GM23338 (cell line): Measurements from ENCODE around the gene MEGF6. TPM values are rescaled to one million over a fixed set of nuclear protein-coding genes. Genes with fewer than 3 reads are reported as not detected.

Source experiments
- ATAC-seq: fragments of 200-7000 bp; cut with Tn5 transposase; 3 replicates; pipeline ENCODE4 v1.9.1; 2020
- DNase-seq: peaks from one replicate; pipeline ENCODE4 v3.0.0-alpha.2; 2015; ENCODE audit warnings: low spot score
- H2AFZ ChIP-seq: fragments of 200-600 bp; sonication (generic); 2 replicates; pipeline ENCODE4 v1.8.0; 2016; ENCODE audit warnings: antibody characterized with exemption, mild to moderate bottlenecking, moderate library complexity
- H3F3A ChIP-seq: fragments of 200-600 bp; sonication (generic); replicated peaks from 2 replicates; pipeline ENCODE4 v1.8.0; 2017; ENCODE audit warnings: antibody characterized with exemption, mixed run types, low read depth
- H3K27ac ChIP-seq: fragments of 200-600 bp; sonication (generic); 2 replicates; pipeline ENCODE4 v1.6.1; 2016; ENCODE audit warnings: low read depth
- H3K27me3 ChIP-seq: fragments of 200-600 bp; sonication (generic); 2 replicates; pipeline ENCODE4 v1.8.0; 2016; ENCODE audit warnings: mild to moderate bottlenecking, mixed run types, moderate library complexity; ENCODE audit not compliant: insufficient read depth
- H3K36me3 ChIP-seq: fragments of 200-600 bp; sonication (generic); 2 replicates; pipeline ENCODE4 v1.8.0; 2016; ENCODE audit warnings: mild to moderate bottlenecking; ENCODE audit not compliant: insufficient read depth
- H3K4me1 ChIP-seq: fragments of 200-600 bp; sonication (generic); 2 replicates; pipeline ENCODE4 v1.8.0; 2016; ENCODE audit warnings: mild to moderate bottlenecking, moderate library complexity; ENCODE audit not compliant: insufficient read depth
- H3K4me2 ChIP-seq: fragments of 200-600 bp; sonication (generic); 2 replicates; pipeline ENCODE4 v1.7.1; 2017; ENCODE audit warnings: mixed run types
- H3K4me3 ChIP-seq: fragments of 200-600 bp; sonication (generic); 2 replicates; pipeline ENCODE4 v1.6.1; 2016; ENCODE audit warnings: mixed run types
- H3K79me2 ChIP-seq: fragments of 200-600 bp; sonication (generic); replicated peaks from 2 replicates; pipeline ENCODE4 v1.8.0; 2017; ENCODE audit warnings: mild to moderate bottlenecking; ENCODE audit not compliant: insufficient read depth
- H3K9me2 ChIP-seq: fragments of 200-600 bp; sonication (generic); 2 replicates; pipeline ENCODE4 v1.8.0; 2017; ENCODE audit not compliant: insufficient read depth
- H4K20me1 ChIP-seq: fragments of 200-600 bp; sonication (generic); replicated peaks from 2 replicates; pipeline ENCODE4 v1.8.0; 2017; ENCODE audit warnings: mild to moderate bottlenecking; ENCODE audit not compliant: insufficient read depth
- H3K27ac Mint-ChIP-seq: 2 replicates; pipeline ENCODE4 v1.8.0; 2020; ENCODE audit warnings: inconsistent platforms, mild to moderate bottlenecking, moderate library complexity, mixed read lengths
- H3K27me3 Mint-ChIP-seq: 3 replicates; pipeline ENCODE4 v1.8.0; 2022; ENCODE audit warnings: low read depth, mild to moderate bottlenecking, moderate library complexity, mixed read lengths, inconsistent platforms; ENCODE audit not compliant: insufficient read depth, poor library complexity
- H3K36me3 Mint-ChIP-seq: 3 replicates; pipeline ENCODE4 v1.8.0; 2021; ENCODE audit warnings: low read depth, mild to moderate bottlenecking, inconsistent platforms, moderate library complexity, mixed read lengths
- H3K4me1 Mint-ChIP-seq: 3 replicates; pipeline ENCODE4 v1.8.0; 2020; ENCODE audit warnings: mild to moderate bottlenecking, inconsistent platforms, mixed read lengths
- H3K4me3 Mint-ChIP-seq: 3 replicates; pipeline ENCODE4 v1.8.0; 2021; ENCODE audit warnings: moderate library complexity, mild to moderate bottlenecking, inconsistent platforms, mixed read lengths
- H3K9me3 Mint-ChIP-seq: 3 replicates; pipeline ENCODE4 v1.8.0; 2020; ENCODE audit warnings: moderate library complexity, mild to moderate bottlenecking, inconsistent platforms, mixed read lengths
- CREB1 ChIP-seq: fragments of 250-450 bp; sonication (Bioruptor Pico); IDR thresholded peaks from 2 replicates; pipeline ENCODE4 v1.5.0; 2020; ENCODE audit warnings: low read depth, mild to moderate bottlenecking, moderate library complexity
- CTCF ChIP-seq, 2 experiments: fragments of 200-600 bp in 1 of 2; sonication (generic) in 1 of 2; conservative IDR thresholded peaks; 2 replicates each; pipeline versions ENCODE4 v1.5.1 to v1.6.1; 2016 to 2017; ENCODE audit warnings: antibody characterized with exemption in 2 of 2, low read depth in 2 of 2, mild to moderate bottlenecking in 2 of 2, moderate library complexity in 1 of 2
- EZH2 ChIP-seq: fragments of 200-600 bp; sonication (generic); IDR thresholded peaks from one replicate; pipeline ENCODE4 v1.8.0; 2017; ENCODE audit warnings: antibody characterized with exemption, mild to moderate bottlenecking, low read depth; ENCODE audit not compliant: unreplicated experiment
- POLR2AphosphoS5 ChIP-seq: IDR thresholded peaks from 2 replicates; pipeline ENCODE4 v1.6.1; 2016; ENCODE audit warnings: antibody characterized with exemption, low read depth
- REST ChIP-seq: IDR thresholded peaks from one replicate; pipeline ENCODE4 v1.6.1; 2018; ENCODE audit warnings: antibody characterized with exemption; ENCODE audit not compliant: unreplicated experiment
- STAT1 ChIP-seq: IDR thresholded peaks from one replicate; pipeline ENCODE4 v1.6.1; 2016; ENCODE audit warnings: antibody characterized with exemption; ENCODE audit not compliant: unreplicated experiment
- ZNF331 ChIP-seq: fragments of 250-450 bp; sonication (Bioruptor Pico); IDR thresholded peaks from 2 replicates; pipeline ENCODE4 v1.5.0; 2020; ENCODE audit warnings: low read depth, mild to moderate bottlenecking, moderate library complexity
- polyA plus RNA-seq: library from polyadenylated mRNA; unstranded; fragments of >200 nt; fragmentation: Nextera tagmentation; extraction: Ambion mirVana; gene quantifications from 2 replicates; pipeline ENCODE4 v1.2.1, GENCODE V29; 2016
- total RNA-seq: library from RNA; depleted of rRNA; stranded (reverse); fragments of >200 nt; shearing (Covaris generic); gene quantifications from 2 replicates; pipeline ENCODE4 v1.2.3, GENCODE V29; 2014

MEGF6 gene
- total and polyA plus RNA-seq, 2 experiments from 2014 or later: 4.0 to 21.4 TPM

- peak overlapping the region; percentile 82 for H3K4me3 Mint-ChIP-seq
- peaks cover 24% of the 10 kb centered on the region for H3K4me1 Mint-ChIP-seq
- H3K36me3 Mint-ChIP-seq: peaks cover 6% of the 10 kb centered on the region; the same call in 1 of the 3 replicates
- Histone ChIP-seq H3K36me3 (no peaks in the 10 kb centered on the region), H3K4me1 (peaks cover 18% of the 10 kb centered on the region; the same call in 1 of the 2 replicates), H3F3A (peaks cover 17% of the 10 kb centered on the region), H3K9me2 (no peaks in the 10 kb centered on the region), H4K20me1 (no peaks in the 10 kb centered on the region), H3K79me2 (peaks cover 19% of the 10 kb centered on the region; the same call in 1 of the 2 replicates), H3K4me2 (peak overlapping the region; percentile 93), H3K4me3 (peak overlapping the region; percentile 85), H3K27me3 (no peaks in the 10 kb centered on the region), H3K27ac (peak overlapping the region; percentile 97), H2AFZ (peak overlapping the region; percentile 66; the same call in 1 of the 2 replicates)
- TF ChIP-seq CREB1 (CRISPR knock-in tag): peak; percentile 25; the same call in 1 of the 2 replicates
- TF ChIP-seq EZH2: no peak
- TF ChIP-seq ZNF331 (CRISPR knock-in tag): no peak
- H3K27me3 Mint-ChIP-seq: peaks cover 15% of the 10 kb centered on the region
- DNase-seq (peak; percentile 89), ATAC-seq (peak; percentile 35)
- peaks cover 3% of the 10 kb centered on the region; the same call in 1 of the 3 replicates for H3K9me3 Mint-ChIP-seq
- peak overlapping the region; percentile 80 for H3K27ac Mint-ChIP-seq
Observed at GRCh38 chr1:3454811-3455618, 156.3 kb downstream of the MEGF6 start.

GRCh38 chr1:3453891-3454810, 157.2 kb downstream of the MEGF6 start, which contains the start of gene ARHGEF16:
Gene ARHGEF16, plus strand, starts transcription at chr1:3454665. Its CDS starts 8,420 bp downstream, at chr1:3463085.
- H3K36me3 ChIP-seq: no peaks in the 10 kb centered on the region
- no peaks in the 10 kb centered on the region for H3K9me2 ChIP-seq
- peaks cover 19% of the 10 kb centered on the region for H3K27me3 Mint-ChIP-seq
- no peaks in the 10 kb centered on the region for H3K27me3 ChIP-seq
- H2AFZ ChIP-seq: peak within 1 kb of the TSS; percentile 91
- peak within 1 kb of the TSS; percentile 82 for H3K4me3 Mint-ChIP-seq
- peaks cover 3% of the 10 kb centered on the region; the same call in 1 of the 3 replicates for H3K9me3 Mint-ChIP-seq
- peak within 1 kb of the TSS; percentile 85 for H3K4me3 ChIP-seq
- peaks cover 22% of the 10 kb centered on the region for H3K4me1 Mint-ChIP-seq
- peak; percentile 64 for TF ChIP-seq POLR2AphosphoS5
- no peak for TF ChIP-seq REST
- no peak for TF ChIP-seq STAT1
- peak; percentile 87 for TF ChIP-seq CREB1 (CRISPR knock-in tag)
- peak; percentile 27 to 54; a peak in 2 of 4 replicates for TF ChIP-seq CTCF (conservative IDR thresholded peaks at IDR 0.05; ENCODE audit: low read depth in 2 of 2)
- DNase-seq (peak; percentile 93), ATAC-seq (peak; percentile 54)
- H3K27ac Mint-ChIP-seq: peak within 1 kb of the TSS; percentile 80
- H3F3A ChIP-seq: peaks cover 17% of the 10 kb centered on the region
- peak within 1 kb of the TSS; percentile 93 for H3K4me2 ChIP-seq
- H4K20me1 ChIP-seq: no peaks in the 10 kb centered on the region
- peaks cover 6% of the 10 kb centered on the region; the same call in 1 of the 3 replicates for H3K36me3 Mint-ChIP-seq
- peak within 1 kb of the TSS; percentile 97 for H3K27ac ChIP-seq
- peaks cover 19% of the 10 kb centered on the region; the same call in 1 of the 2 replicates for H3K79me2 ChIP-seq
- peaks cover 18% of the 10 kb centered on the region; the same call in 1 of the 2 replicates for H3K4me1 ChIP-seq
